Skeletal muscle tissue (tissue), 4 donors: ENCODE results near the gene CDON. TPM values are rescaled to one million over a fixed set of nuclear protein-coding genes. Genes with fewer than 3 reads are reported as not detected.

ENCODE experiments used
- H3K27ac ChIP-seq: one replicate; pipeline ENCODE4 v1.7.0; 2013; ENCODE audit warnings: mild to moderate bottlenecking, low read depth, low read length, inconsistent platforms
- H3K27me3 ChIP-seq, 3 donors: one replicate each; pipeline ENCODE4 v1.7.0; 2013; ENCODE audit warnings: low read length in 3 of 3; ENCODE audit not compliant: control insufficient read depth in 3 of 3, insufficient read depth in 3 of 3
- H3K36me3 ChIP-seq, 3 donors: one replicate each; pipeline ENCODE4 v1.7.0; 2013; ENCODE audit warnings: low read length in 3 of 3; ENCODE audit not compliant: control insufficient read depth in 3 of 3, insufficient read depth in 3 of 3
- H3K4me1 ChIP-seq, 3 donors: one replicate each; pipeline ENCODE4 v1.7.0; 2013; ENCODE audit warnings: low read length in 3 of 3, mild to moderate bottlenecking in 3 of 3; ENCODE audit not compliant: control insufficient read depth in 3 of 3, insufficient read depth in 3 of 3
- H3K4me3 ChIP-seq, 3 donors: one replicate each; pipeline ENCODE4 v1.7.0; 2013; ENCODE audit warnings: low read length in 3 of 3
- H3K9ac ChIP-seq, 3 donors: one replicate each; pipeline ENCODE4 v1.7.0; 2013; ENCODE audit warnings: low read length in 3 of 3, mild to moderate bottlenecking in 3 of 3, moderate library complexity in 2 of 3, low read depth in 1 of 3
- H3K9me3 ChIP-seq, 3 donors: one replicate each; pipeline ENCODE4 v1.7.0; 2013; ENCODE audit warnings: low read length in 3 of 3; ENCODE audit not compliant: control insufficient read depth in 3 of 3
- total RNA-seq: library from RNA; depleted of rRNA; stranded (reverse); fragments of >200 nt; gene quantifications from one replicate; pipeline ENCODE4 v1.2.3, GENCODE V29; 2014
- donor health status: Osteomylitis.

The CDON gene
- total RNA-seq, 1 donor from 2014 or later: 28.7 TPM

DNA sequence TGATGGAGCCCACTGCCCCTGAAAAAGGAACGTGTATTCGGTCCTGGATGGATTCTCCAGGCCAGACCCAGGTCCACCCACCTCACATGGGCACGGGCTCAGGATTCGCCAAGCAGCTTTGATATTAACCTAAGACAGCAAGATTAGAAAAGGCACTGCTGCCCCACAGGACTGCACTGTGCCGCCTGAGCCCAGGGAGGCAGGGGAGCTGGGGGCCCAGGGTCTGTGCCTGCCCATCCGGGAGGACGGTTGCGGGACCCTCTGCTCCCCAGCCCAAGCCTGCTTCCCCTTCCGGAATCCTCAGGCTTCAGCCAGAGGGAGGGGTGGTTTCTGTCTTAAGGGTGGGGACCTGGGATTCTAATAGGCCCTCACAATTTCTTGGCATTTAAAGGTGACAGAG is 130.4 kb downstream of the CDON start:
- Histone ChIP-seq H3K9ac (no peak overlapping the region), H3K9me3 (no peaks in the 10 kb centered on the region), H3K27ac (no peak overlapping the region), H3K27me3 (peaks cover 0 to 2% (median 0%) of the 10 kb centered on the region in 3 donors), H3K36me3 (no peaks in the 10 kb centered on the region), H3K4me3 (no peak overlapping the region), H3K4me1 (no peaks in the 10 kb centered on the region)

DNA sequence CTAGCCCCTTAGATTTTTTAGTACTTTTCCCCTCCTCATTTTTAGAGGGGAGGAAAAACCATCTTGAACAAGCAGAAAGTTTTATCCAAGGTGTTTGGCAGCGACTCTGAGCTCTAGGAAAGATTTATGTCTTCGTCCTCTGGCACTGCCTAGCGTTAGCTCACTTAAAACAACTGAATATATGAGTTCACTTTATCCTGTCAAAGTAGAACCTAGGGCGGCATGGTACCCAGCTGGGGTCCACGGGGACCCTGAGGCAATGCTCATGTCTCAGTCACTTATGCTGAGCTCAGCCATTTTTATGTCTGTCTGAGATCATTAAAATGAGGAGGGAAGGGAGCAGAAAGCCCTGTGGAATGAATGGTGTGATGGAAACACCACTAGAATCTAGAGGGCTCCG is 131.0 kb downstream of the CDON start:
- H3K4me3 ChIP-seq: no peak overlapping the region
- H3K27ac ChIP-seq: no peak overlapping the region
- no peaks in the 10 kb centered on the region for H3K9me3 ChIP-seq
- no peaks in the 10 kb centered on the region for H3K4me1 ChIP-seq
- peaks cover 0 to 2% (median 0%) of the 10 kb centered on the region in 3 donors for H3K27me3 ChIP-seq
- no peak overlapping the region for H3K9ac ChIP-seq
- H3K36me3 ChIP-seq: no peaks in the 10 kb centered on the region

DNA sequence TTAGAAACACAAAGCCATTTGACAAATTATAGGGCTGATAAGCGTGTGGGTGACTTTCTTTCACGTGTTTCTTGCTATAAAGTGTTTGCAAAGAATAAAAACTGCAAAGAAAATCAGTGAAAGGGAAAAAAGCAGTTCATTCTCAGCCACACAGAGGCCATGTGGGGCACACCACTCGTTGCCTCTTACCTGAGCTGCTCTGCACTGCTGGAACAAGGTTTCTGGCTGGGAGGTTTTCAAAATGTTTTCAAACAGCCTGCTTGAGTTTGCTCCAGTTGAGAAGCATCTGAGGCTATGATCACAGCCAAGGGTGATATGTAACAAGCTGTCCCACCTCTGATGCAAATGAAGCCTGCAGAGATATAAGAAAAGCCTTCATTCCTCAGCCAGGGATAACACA is 131.6 kb downstream of the CDON start:
- Histone ChIP-seq H3K36me3 (no peaks in the 10 kb centered on the region), H3K4me3 (no peak overlapping the region), H3K27me3 (peaks cover 0 to 2% (median 0%) of the 10 kb centered on the region in 3 donors), H3K9ac (no peak overlapping the region), H3K9me3 (no peaks in the 10 kb centered on the region), H3K27ac (no peak overlapping the region), H3K4me1 (no peaks in the 10 kb centered on the region)

DNA sequence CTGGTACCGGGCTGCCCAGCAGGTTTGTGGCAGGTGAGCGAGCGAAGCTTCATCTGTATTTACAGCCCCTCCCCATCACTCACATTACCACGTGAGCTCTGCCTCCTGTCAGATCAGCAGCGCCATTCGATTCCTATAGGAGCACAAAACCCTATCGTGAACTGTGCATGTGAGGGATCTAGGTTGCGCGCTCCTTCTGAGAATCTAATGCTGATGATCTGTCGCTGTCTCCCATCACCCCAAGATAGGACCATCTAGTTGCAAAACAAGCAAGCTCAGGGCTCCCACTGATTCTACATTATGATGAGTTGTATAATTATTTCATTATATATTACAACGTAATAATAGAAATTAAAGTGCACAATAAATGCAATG is 132.6 kb downstream of the CDON start:
- H3K27me3 ChIP-seq: peaks cover 0 to 2% (median 0%) of the 10 kb centered on the region in 3 donors
- no peaks in the 10 kb centered on the region for H3K4me1 ChIP-seq
- H3K9me3 ChIP-seq: no peaks in the 10 kb centered on the region
- H3K27ac ChIP-seq: no peak overlapping the region
- no peaks in the 10 kb centered on the region for H3K36me3 ChIP-seq
- no peak overlapping the region for H3K4me3 ChIP-seq
- no peak overlapping the region for H3K9ac ChIP-seq

DNA sequence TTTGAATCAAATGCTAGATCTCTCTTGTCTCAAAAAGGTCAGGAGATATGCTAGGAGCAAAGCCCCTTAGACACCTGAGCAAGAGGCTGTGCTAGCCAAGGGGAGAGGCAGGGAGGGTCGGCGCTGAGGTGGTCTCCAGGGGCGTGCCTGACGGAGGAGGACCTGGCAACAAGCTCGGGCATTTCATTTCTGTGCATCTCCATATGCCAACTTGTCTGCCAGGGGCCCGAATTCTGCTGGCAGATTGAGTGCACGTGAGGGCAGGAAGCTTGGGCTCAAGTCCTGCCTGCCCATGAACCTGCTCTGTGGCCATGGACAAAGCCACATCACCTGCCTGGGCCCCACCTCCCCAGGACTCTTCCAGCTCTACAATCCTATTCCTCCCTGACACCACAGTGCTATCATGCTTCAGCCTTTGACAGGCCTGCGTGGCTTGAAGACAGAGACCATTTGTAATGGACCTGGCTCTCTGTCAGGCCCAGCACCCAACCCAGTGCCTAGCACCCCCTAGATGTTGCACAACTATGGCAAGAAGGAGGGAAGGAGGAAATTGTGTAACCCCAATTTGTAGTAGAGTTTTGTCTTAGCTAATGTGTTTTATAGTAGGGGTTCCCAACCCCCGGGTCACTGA is 133.1 kb downstream of the CDON start:
- no peaks in the 10 kb centered on the region for H3K36me3 ChIP-seq
- H3K9me3 ChIP-seq: no peaks in the 10 kb centered on the region
- H3K4me1 ChIP-seq: no peaks in the 10 kb centered on the region
- H3K4me3 ChIP-seq: no peak overlapping the region
- H3K27me3 ChIP-seq: peaks cover 0 to 2% (median 0%) of the 10 kb centered on the region in 3 donors
- H3K27ac ChIP-seq: no peak overlapping the region
- H3K9ac ChIP-seq: no peak overlapping the region

DNA sequence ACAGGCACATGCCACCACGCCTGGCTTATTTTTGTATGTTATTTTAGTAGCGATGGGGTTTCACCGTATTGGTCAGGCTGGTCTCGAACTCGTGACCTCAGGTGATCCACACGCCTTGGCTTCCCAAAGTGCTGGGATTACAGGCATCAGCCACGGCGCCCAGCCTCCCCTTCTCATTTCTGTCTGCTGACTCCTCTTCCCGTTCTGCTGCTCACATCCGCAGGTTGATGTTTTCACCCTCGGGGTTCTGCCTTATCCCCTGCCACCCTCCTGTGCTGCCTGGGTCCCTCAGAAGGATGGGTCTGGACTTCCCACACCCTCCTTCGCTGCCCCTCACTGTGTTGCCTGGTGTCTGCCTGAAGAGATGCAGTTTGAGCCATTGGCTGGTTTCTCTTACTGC is 136.0 kb downstream of the CDON start:
- no peak overlapping the region for H3K4me3 ChIP-seq
- H3K9ac ChIP-seq: no peak overlapping the region
- H3K4me1 ChIP-seq: no peaks in the 10 kb centered on the region
- H3K9me3 ChIP-seq: no peaks in the 10 kb centered on the region
- H3K27me3 ChIP-seq: peaks cover 0 to 2% (median 0%) of the 10 kb centered on the region in 3 donors
- H3K36me3 ChIP-seq: no peaks in the 10 kb centered on the region
- H3K27ac ChIP-seq: no peak overlapping the region

DNA sequence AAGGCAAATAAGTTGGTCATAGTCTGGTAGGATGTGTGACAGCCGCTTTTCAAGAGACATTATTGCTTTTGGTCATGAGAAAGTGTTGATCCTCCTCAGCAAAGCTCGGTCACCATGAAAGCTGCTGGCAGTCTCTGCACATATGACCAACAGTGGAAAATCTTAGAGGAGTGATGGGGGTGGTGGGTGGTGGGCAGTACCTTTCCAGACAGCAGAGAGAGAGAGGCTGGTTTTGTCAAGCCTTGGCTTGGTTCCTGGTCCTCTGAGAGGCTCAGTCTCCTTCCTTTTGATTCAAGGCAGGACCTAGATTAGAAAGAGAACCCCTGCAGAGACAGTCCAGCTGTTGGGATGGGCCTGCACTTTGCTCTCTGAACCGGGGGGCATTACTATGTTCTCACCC is 136.9 kb downstream of the CDON start:
- no peak overlapping the region for H3K9ac ChIP-seq
- H3K4me1 ChIP-seq: no peaks in the 10 kb centered on the region
- no peak overlapping the region for H3K27ac ChIP-seq
- H3K27me3 ChIP-seq: peaks cover 0 to 2% (median 0%) of the 10 kb centered on the region in 3 donors
- no peak overlapping the region for H3K4me3 ChIP-seq
- H3K36me3 ChIP-seq: no peaks in the 10 kb centered on the region
- no peaks in the 10 kb centered on the region for H3K9me3 ChIP-seq

DNA sequence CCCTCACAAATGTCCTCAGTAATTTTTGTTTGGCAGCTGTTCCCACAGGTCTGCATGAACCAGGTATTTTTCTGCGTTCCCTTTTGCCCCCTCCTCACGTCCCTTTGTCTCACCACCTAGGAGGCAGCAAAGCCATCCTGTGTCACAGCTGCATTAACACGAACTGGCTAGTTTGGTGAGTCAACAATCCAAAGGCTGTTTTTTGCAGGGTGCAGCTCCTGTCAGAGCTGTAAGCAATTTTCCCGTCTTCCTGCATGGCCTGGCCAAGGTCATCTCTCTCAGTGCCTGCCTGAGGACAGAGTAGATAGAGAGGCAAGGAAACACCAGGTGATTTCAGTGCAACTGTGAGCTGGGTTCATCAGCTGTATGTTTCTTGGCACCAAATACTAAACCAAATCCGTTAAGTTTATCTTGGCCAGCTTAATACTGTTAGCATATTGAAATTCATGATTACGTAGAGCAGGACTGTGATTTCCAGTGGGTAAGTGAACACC is 137.4 kb downstream of the CDON start:
- H3K4me1 ChIP-seq: no peaks in the 10 kb centered on the region
- no peaks in the 10 kb centered on the region for H3K9me3 ChIP-seq
- no peak overlapping the region for H3K4me3 ChIP-seq
- no peaks in the 10 kb centered on the region for H3K36me3 ChIP-seq
- no peak overlapping the region for H3K9ac ChIP-seq
- peaks cover 0 to 5% (median 0%) of the 10 kb centered on the region in 3 donors for H3K27me3 ChIP-seq
- no peak overlapping the region for H3K27ac ChIP-seq

DNA sequence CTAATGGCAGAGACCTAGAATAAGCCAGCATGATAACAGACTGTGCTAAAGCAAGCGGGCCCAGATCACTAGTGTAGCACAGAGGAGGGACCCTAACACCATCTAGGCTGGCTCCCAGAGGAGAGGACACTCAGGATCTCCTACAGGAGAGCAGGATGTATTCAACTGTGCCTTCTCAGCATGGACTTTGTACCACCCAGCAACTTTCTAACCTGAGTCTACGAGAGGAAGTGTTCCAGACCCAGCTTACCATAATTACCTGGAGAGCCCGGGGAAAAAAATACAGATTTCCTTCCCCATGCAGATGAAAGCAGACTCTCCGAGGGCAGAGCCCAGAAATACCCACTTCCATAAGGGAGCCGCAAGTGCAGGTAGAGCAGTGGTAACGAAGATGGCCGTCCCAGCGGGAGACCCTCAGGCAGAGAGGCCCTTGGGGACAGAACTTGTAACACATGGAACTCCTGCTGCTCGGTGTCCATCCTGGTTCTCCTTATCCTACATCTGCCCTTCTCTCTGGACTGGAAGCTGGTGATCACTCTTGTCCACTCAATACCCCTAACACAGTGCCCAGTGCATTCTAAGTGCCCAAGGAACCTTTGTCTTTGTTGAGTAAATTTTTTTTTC is 138.2 kb downstream of the CDON start:
- Histone ChIP-seq H3K27ac (no peak overlapping the region), H3K36me3 (no peaks in the 10 kb centered on the region), H3K9me3 (no peaks in the 10 kb centered on the region), H3K27me3 (peaks cover 0 to 3% (median 2%) of the 10 kb centered on the region in 3 donors), H3K4me1 (no peaks in the 10 kb centered on the region), H3K9ac (no peak overlapping the region), H3K4me3 (no peak overlapping the region)

DNA sequence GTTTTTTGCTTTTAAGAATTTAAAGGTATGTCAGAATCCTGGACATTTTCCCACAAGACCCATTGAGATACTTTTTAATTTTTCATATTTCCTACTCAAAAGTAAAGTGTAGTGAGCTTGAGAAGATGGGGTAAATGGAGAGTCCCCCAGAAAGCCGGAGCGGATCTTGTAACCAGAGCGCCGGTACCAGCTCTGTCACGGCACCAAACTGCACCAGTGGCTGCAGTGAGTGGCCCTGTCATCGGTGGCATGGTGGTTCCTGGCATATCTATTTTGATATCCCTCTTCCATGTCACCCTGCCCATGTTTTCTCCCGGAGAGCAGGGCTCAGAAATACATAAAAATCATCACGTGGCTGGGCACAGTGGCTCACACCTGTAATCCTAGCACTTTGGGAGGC is 139.0 kb downstream of the CDON start:
- Histone ChIP-seq H3K9me3 (no peaks in the 10 kb centered on the region), H3K9ac (no peak overlapping the region), H3K27ac (no peak overlapping the region), H3K36me3 (no peaks in the 10 kb centered on the region), H3K4me3 (no peak overlapping the region), H3K27me3 (peaks cover 0 to 7% (median 3%) of the 10 kb centered on the region in 3 donors), H3K4me1 (no peaks in the 10 kb centered on the region)
